Neuronal stem cell (in vitro differentiated cells): ENCODE measurements around the gene RNF113B.

Experiments
- DNase-seq: peaks from one replicate; pipeline ENCODE4 v3.0.0-alpha.2; 2013; ENCODE audit warnings: low spot score
- H2AFZ ChIP-seq: one replicate; pipeline ENCODE4 v1.6.1; 2013; ENCODE audit warnings: mild to moderate bottlenecking, low read length, inconsistent platforms
- H2AK5ac ChIP-seq: 2 replicates; pipeline ENCODE4 v1.6.1; 2013; ENCODE audit warnings: low read depth, mild to moderate bottlenecking, inconsistent platforms, low read length, moderate library complexity, mixed read lengths
- H2BK120ac ChIP-seq: 2 replicates; pipeline ENCODE4 v1.6.1; 2013; ENCODE audit warnings: low read depth, mild to moderate bottlenecking, inconsistent platforms, low read length, moderate library complexity, mixed read lengths
- H2BK12ac ChIP-seq: one replicate; pipeline ENCODE4 v1.6.1; 2013; ENCODE audit warnings: low read length, inconsistent platforms
- H2BK15ac ChIP-seq: 2 replicates; pipeline ENCODE4 v1.6.1; 2013; ENCODE audit warnings: mild to moderate bottlenecking, low read length, inconsistent platforms, mixed read lengths
- H2BK5ac ChIP-seq: one replicate; pipeline ENCODE4 v1.6.1; 2013; ENCODE audit warnings: inconsistent platforms, mild to moderate bottlenecking, low read length, moderate library complexity
- H3K14ac ChIP-seq: one replicate; pipeline ENCODE4 v1.6.1; 2013; ENCODE audit warnings: low read length, inconsistent platforms
- H3K18ac ChIP-seq: 2 replicates; pipeline ENCODE4 v1.6.1; 2013; ENCODE audit warnings: low read length, inconsistent platforms
- H3K23ac ChIP-seq: 2 replicates; pipeline ENCODE4 v1.6.1; 2013; ENCODE audit warnings: low read depth, mild to moderate bottlenecking, mixed read lengths, low read length, inconsistent platforms; ENCODE audit not compliant: poor library complexity
- H3K27ac ChIP-seq: replicated peaks from 3 replicates; pipeline ENCODE4 v1.5.1; 2013; ENCODE audit warnings: low read length, inconsistent platforms
- H3K27me3 ChIP-seq, 3 experiments: 2 replicates each; pipeline ENCODE4 v1.6.1; 2013; ENCODE audit warnings: low read length in 3 of 3, mild to moderate bottlenecking in 2 of 3, inconsistent platforms in 1 of 3, low read depth in 1 of 3, mixed read lengths in 1 of 3, moderate library complexity in 1 of 3; ENCODE audit not compliant: control insufficient read depth in 3 of 3, insufficient read depth in 3 of 3
- H3K36me3 ChIP-seq, 2 donors: replicated peaks in 1 of 2; 2 replicates each; pipeline ENCODE4 v1.6.1; 2013; ENCODE audit warnings: low read length in 2 of 2; ENCODE audit not compliant: control insufficient read depth in 2 of 2, insufficient read depth in 2 of 2
- H3K4ac ChIP-seq: 2 replicates; pipeline ENCODE4 v1.6.1; 2013; ENCODE audit warnings: inconsistent platforms, mild to moderate bottlenecking, low read length, moderate library complexity
- H3K4me1 ChIP-seq, 2 donors: 1 replicate in 1 of 2; 2 replicates in 1 of 2; pipeline ENCODE4 v1.6.1; 2013; ENCODE audit warnings: low read length in 2 of 2, low read depth in 1 of 2; ENCODE audit not compliant: control insufficient read depth in 2 of 2, insufficient read depth in 1 of 2
- H3K4me2 ChIP-seq: one replicate; pipeline ENCODE4 v1.6.1; 2013; ENCODE audit warnings: mild to moderate bottlenecking, low read length, inconsistent platforms; ENCODE audit not compliant: insufficient read depth, poor library complexity, severe bottlenecking
- H3K4me3 ChIP-seq, 2 donors: 2 replicates each; pipeline ENCODE4 v1.5.1; 2013; ENCODE audit warnings: low read length in 2 of 2, mild to moderate bottlenecking in 2 of 2, inconsistent platforms in 1 of 2, moderate library complexity in 1 of 2
- H3K79me1 ChIP-seq: one replicate; pipeline ENCODE4 v1.6.1; 2013; ENCODE audit warnings: low read depth, mild to moderate bottlenecking, inconsistent platforms, low read length, moderate library complexity
- H3K9ac ChIP-seq: one replicate; pipeline ENCODE4 v1.6.1; 2013; ENCODE audit warnings: mild to moderate bottlenecking, low read depth, low read length, inconsistent platforms; ENCODE audit not compliant: poor library complexity
- H3K9me3 ChIP-seq, 2 donors: replicated peaks in 1 of 2; 2 replicates each; pipeline versions ENCODE3 to v1.6.1; 2013; ENCODE audit warnings: low read length in 2 of 2, mild to moderate bottlenecking in 2 of 2, inconsistent platforms in 1 of 2, low read depth in 1 of 2, mixed read lengths in 1 of 2, moderate library complexity in 1 of 2; ENCODE audit not compliant: control insufficient read depth in 2 of 2, insufficient read depth in 1 of 2
- H4K8ac ChIP-seq: one replicate; pipeline ENCODE4 v1.6.1; 2013; ENCODE audit warnings: low read depth, mild to moderate bottlenecking, inconsistent platforms, low read length, moderate library complexity
- H4K91ac ChIP-seq: one replicate; pipeline ENCODE4 v1.6.1; 2013; ENCODE audit warnings: low read length, low read depth, mild to moderate bottlenecking, inconsistent platforms; ENCODE audit not compliant: poor library complexity
- WGBS, 2 donors: extraction: QIAGEN DNeasy Blood & Tissue Kit; methylation state at CpG; one replicate each; pipeline ENCODE4 v1.1.7; 2013; ENCODE audit warnings: missing lambda C conversion rate in 2 of 2, mixed read lengths in 1 of 2; ENCODE audit not compliant: insufficient read length in 2 of 2, insufficient replicate concordance in 1 of 2; ENCODE audit errors: extremely low coverage in 2 of 2; 5-methylcytosine and 5-hydroxymethylcytosine counted together

RNF113B gene

DNA sequence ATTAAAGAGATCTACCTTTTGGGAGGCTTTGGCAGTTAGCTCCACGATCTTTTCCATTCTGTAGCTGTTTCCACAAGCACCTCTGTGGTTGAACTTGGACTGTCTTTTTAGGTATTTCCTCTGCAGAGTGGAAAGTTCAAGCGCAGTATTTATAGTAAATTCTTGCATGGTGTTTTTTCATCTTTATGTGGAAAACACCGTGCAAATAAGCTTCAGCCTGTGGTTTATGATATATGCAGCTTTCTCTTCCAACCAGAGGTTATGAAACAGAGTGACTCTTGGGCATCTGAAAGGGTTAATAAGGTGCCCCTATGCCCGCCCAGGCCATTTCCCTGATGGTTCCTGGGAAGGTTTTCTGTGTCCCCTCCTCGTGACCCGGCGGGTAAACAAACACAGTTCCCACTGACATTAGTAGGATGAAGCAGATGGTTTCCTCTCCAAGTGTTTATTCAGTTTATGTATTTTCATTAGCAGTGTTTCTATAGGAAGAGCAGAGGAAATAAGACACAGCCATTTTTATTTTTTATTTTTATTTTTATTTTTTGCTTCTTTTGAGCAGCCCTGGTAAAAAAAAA is 39.7 kb upstream of the RNF113B start:
- no peak overlapping the region for H2BK120ac ChIP-seq
- no peak overlapping the region for H4K8ac ChIP-seq
- no peak overlapping the region for H4K91ac ChIP-seq
- H3K36me3 ChIP-seq: peaks cover 3 to 59% of the 10 kb centered on the region in 2 donors
- no peak overlapping the region for H2BK15ac ChIP-seq
- no peak overlapping the region for H3K23ac ChIP-seq
- no peak overlapping the region for H3K4ac ChIP-seq
- no peak overlapping the region for H2AK5ac ChIP-seq
- H3K9ac ChIP-seq: no peak overlapping the region
- H3K18ac ChIP-seq: no peak overlapping the region
- H2BK12ac ChIP-seq: no peak overlapping the region
- H3K14ac ChIP-seq: no peak overlapping the region
- no CpG with 5 or more reads among the region's 7 CpGs for WGBS, 2 donors
- H3K27ac ChIP-seq: no peak overlapping the region
- peaks cover 0 to 5% of the 10 kb centered on the region in 2 donors for H3K4me1 ChIP-seq
- no peak overlapping the region for H3K4me3 ChIP-seq
- DNase-seq: no peak
- peaks cover under 1% of the 10 kb centered on the region for H3K79me1 ChIP-seq
- no peak overlapping the region for H2BK5ac ChIP-seq
- H3K27me3 ChIP-seq: no peaks in the 10 kb centered on the region
- no peak overlapping the region for H3K4me2 ChIP-seq
- H2AFZ ChIP-seq: no peak overlapping the region
- H3K9me3 ChIP-seq: no peaks in the 10 kb centered on the region

DNA sequence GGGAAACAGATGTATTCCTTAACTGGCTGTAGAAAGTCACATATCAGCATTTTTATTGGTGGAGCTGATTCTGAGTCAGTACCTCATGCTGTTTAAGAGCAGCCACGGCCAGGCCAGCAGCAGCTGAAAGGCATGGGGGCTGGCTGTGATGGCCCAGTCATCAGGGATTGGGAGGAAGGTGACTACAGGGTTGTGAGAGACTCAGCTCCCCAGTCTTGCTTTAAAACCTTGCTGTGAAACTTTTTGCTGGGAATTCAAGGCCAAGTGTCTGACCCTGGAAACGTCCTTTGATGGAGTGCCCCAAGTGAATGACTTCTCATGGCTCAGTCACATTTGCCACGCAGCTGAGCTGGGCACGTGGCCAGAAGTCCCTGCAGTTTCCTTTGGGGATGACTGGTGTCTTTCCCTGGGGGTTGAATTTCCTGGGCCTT is 39.1 kb upstream of the RNF113B start:
- no peak overlapping the region for H2BK120ac ChIP-seq
- H4K8ac ChIP-seq: no peak overlapping the region
- H3K27ac ChIP-seq: no peak overlapping the region
- H4K91ac ChIP-seq: no peak overlapping the region
- no peak overlapping the region for H2BK12ac ChIP-seq
- H3K4me1 ChIP-seq: peaks cover 0 to 5% of the 10 kb centered on the region in 2 donors
- no peak for DNase-seq
- no peak overlapping the region for H2BK5ac ChIP-seq
- H3K79me1 ChIP-seq: peaks cover 5% of the 10 kb centered on the region
- H3K18ac ChIP-seq: no peak overlapping the region
- peaks cover 0 to 3% of the 10 kb centered on the region in 2 donors for H3K9me3 ChIP-seq
- H3K4me3 ChIP-seq: no peak overlapping the region
- H3K9ac ChIP-seq: no peak overlapping the region
- H2AK5ac ChIP-seq: no peak overlapping the region
- peaks cover 3 to 56% of the 10 kb centered on the region in 2 donors for H3K36me3 ChIP-seq
- no peak overlapping the region for H3K4me2 ChIP-seq
- H3K23ac ChIP-seq: no peak overlapping the region
- no peak overlapping the region for H3K14ac ChIP-seq
- no peak overlapping the region for H2AFZ ChIP-seq
- no peaks in the 10 kb centered on the region for H3K27me3 ChIP-seq
- H3K4ac ChIP-seq: no peak overlapping the region
- no peak overlapping the region for H2BK15ac ChIP-seq
- WGBS, 2 donors: no CpG with 5 or more reads among the region's 4 CpGs

DNA sequence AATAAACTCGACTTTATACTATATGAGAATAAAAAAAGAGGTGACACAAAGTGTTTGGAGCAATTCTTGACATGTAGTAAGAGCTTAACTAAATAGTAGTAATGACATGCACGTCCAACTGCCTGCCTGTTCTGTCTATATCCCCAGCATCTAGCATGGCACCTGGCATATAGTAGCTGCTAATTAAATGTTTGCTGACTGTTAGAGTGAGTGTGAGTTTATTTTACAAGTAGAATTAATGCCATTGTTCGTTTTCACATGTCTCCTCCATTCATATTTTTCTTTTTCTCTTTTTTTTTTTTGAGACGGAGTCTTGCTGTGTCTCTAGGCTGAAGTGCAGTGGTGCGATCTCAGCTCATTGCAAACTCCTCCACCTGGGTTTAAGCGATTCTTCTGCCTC is 38.4 kb upstream of the RNF113B start:
- Histone ChIP-seq H3K9ac (no peak overlapping the region), H3K36me3 (peaks cover 3 to 56% of the 10 kb centered on the region in 2 donors), H2BK5ac (no peak overlapping the region), H2BK15ac (no peak overlapping the region), H3K79me1 (peaks cover 7% of the 10 kb centered on the region), H3K4ac (no peak overlapping the region), H4K91ac (no peak overlapping the region), H3K18ac (no peak overlapping the region), H3K14ac (no peak overlapping the region), H2AFZ (no peak overlapping the region), H3K23ac (no peak overlapping the region), H2AK5ac (no peak overlapping the region), H2BK12ac (no peak overlapping the region), H2BK120ac (no peak overlapping the region), H3K27ac (no peak overlapping the region), H3K9me3 (peaks cover 0 to 6% of the 10 kb centered on the region in 2 donors), H3K4me1 (peaks cover 0 to 5% of the 10 kb centered on the region in 2 donors), H3K4me3 (no peak overlapping the region), H3K27me3 (no peaks in the 10 kb centered on the region), H3K4me2 (no peak overlapping the region), H4K8ac (no peak overlapping the region)
- no CpG with 5 or more reads among the region's 6 CpGs for WGBS, 2 donors
- no peak for DNase-seq

DNA sequence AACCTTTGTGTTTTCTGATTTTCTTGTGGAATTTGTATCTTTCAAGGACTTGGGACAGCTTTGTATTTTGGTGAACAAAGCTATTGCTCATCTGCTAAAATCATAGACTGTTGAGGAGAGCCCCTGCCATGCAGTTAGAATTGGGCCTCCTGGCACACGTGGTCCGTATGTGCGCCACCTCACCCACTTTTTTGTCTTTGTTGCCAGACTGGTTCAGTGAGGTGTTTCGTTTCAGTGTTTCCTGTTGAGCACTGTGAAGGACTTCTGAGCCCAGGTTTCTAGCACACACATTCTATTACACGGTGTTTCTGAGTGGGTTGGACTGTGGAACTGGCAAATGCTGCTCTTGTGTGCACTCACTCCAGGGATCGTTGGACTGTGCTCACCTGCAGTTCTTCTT is 37.6 kb upstream of the RNF113B start:
- DNase-seq: no peak
- no CpG with 5 or more reads among the region's 6 CpGs for WGBS, 2 donors

More for the DNA sequence above, 37.6 kb upstream of the RNF113B start:
- H3K9me3 ChIP-seq: peaks cover 0 to 6% of the 10 kb centered on the region in 2 donors
- H3K27me3 ChIP-seq: no peaks in the 10 kb centered on the region
- H4K91ac ChIP-seq: no peak overlapping the region
- H2AK5ac ChIP-seq: no peak overlapping the region
- H3K18ac ChIP-seq: no peak overlapping the region
- H2BK15ac ChIP-seq: no peak overlapping the region
- H2BK12ac ChIP-seq: no peak overlapping the region
- H3K36me3 ChIP-seq: peaks cover 3 to 56% of the 10 kb centered on the region in 2 donors
- H3K14ac ChIP-seq: no peak overlapping the region
- H3K23ac ChIP-seq: no peak overlapping the region
- no peak overlapping the region for H3K9ac ChIP-seq
- no peak overlapping the region for H3K4ac ChIP-seq
- H2BK5ac ChIP-seq: no peak overlapping the region
- H3K4me1 ChIP-seq: peaks cover 0 to 5% of the 10 kb centered on the region in 2 donors
- no peak overlapping the region for H3K4me3 ChIP-seq
- no peak overlapping the region for H2AFZ ChIP-seq
- no peak overlapping the region for H3K4me2 ChIP-seq
- H3K27ac ChIP-seq: no peak overlapping the region
- no peak overlapping the region for H2BK120ac ChIP-seq
- H3K79me1 ChIP-seq: peaks cover 7% of the 10 kb centered on the region
- H4K8ac ChIP-seq: no peak overlapping the region
